D721Med (cell line): Measurements from ENCODE around the gene PLXDC1.
A peak's percentile ranks its signal among the peaks of the same experiment; 100 is the strongest.

Experiments used
- DNase-seq: peaks from one replicate; pipeline ENCODE4 v3.0.0; 2011; ENCODE audit warnings: low spot score; ENCODE audit not compliant: insufficient read length
- FAIRE-seq: peaks from 2 replicates; lab custom pipeline; 2011; peaks lifted over from hg19 to GRCh38; lab: Jason Lieb, UNC
- CTCF ChIP-seq: IDR thresholded peaks from 2 replicates; pipeline ENCODE4 v1.5.1; 2012; ENCODE audit warnings: mild to moderate bottlenecking, control low read depth; ENCODE audit not compliant: insufficient read depth; ENCODE audit errors: missing control alignments

PLXDC1 gene

GRCh38 chr17:39151150-39151942, at the start of gene PLXDC1:
Gene PLXDC1, minus strand, starts transcription at chr17:39151637. Its CDS starts 200 bp downstream, at chr17:39151437.
- DNase-seq (no peak), FAIRE-seq (no peak)
- TF ChIP-seq CTCF = no peak

GRCh38 chr17:39200957-39201510, 49.6 kb upstream of the PLXDC1 start:
- FAIRE-seq (no peak), DNase-seq (no peak)
- TF ChIP-seq CTCF = no peak

GRCh38 chr17:39200070-39200879, 48.8 kb upstream of the PLXDC1 start, which contains the start of gene RPL19:
Gene RPL19, plus strand, starts transcription at chr17:39200283. Its CDS starts 62 bp downstream, at chr17:39200345.
- DNase-seq (peak; percentile 79), FAIRE-seq (no peak)
- TF ChIP-seq CTCF = no peak

GRCh38 chr17:39199820-39200069, 48.3 kb upstream of the PLXDC1 start:
- TF ChIP-seq CTCF = no peak
- DNase-seq (peak; percentile 94), FAIRE-seq (no peak)

GRCh38 chr17:39198186-39198566, 46.7 kb upstream of the PLXDC1 start:
- no peak for TF ChIP-seq CTCF
- FAIRE-seq (no peak), DNase-seq (no peak)

- DNase-seq (peak; percentile 96), FAIRE-seq (no peak)
- TF ChIP-seq CTCF = no peak
These were observed 46.1 kb upstream of the PLXDC1 start, which contains the start of gene CACNB1 for GRCh38 chr17:39197380-39198185. Gene CACNB1, minus strand, starts transcription at chr17:39197669. Its CDS starts 174 bp downstream, at chr17:39197495.
